ENCODE measurements around the gene OCRL. TPM values are rescaled to one million over a fixed set of nuclear protein-coding genes. Genes with fewer than 3 reads are reported as not detected.

Gene OCRL
- total and polyA plus RNA-seq, 2 of the 4 experiments (the other 2 are of a cell fraction) = 19.4 to 20.6 TPM

DNA sequence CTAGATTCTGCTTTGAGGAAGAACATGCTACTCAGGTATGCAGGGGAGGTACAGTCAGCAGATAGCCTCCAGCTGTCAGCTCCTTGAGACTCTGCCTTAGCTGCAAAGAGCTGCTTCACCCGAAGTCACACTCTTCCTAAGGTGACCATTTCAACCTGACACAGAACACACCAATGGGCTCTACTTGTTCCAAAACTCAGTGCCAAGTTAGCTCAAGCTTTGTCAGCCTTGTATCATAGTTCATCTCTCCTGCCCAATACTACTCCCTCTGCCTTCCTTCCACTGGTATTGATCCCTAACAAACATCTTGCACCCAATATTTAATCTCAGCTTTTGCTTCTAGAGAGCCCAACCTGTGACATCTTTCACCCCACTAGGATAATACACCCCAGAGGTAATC lies 8.9 kb upstream of the OCRL start:
- dilution Hi-C loops (cut with HindIII; ENCODE audit: low sequenced_read_pairs, unreplicated experiment) = no loop called here
- no peak overlapping the region for H2AK9ac ChIP-seq (replicated peaks; ENCODE audit: low read depth, low read length, poor library complexity)
- no peak overlapping the region for H3K9ac ChIP-seq (ENCODE audit: low read depth, low read length)
- no peak overlapping the region for H3K4me2 ChIP-seq (ENCODE audit: low read depth, low read length)
- in situ Hi-C loops (cut with MboI; ENCODE audit: low sequenced_read_pairs) = no loop called here
- no peak for ATAC-seq (ENCODE audit: low read depth)
- ChIA-PET POLR2A (ENCODE audit: unreplicated experiment) (no interaction called here), CTCF (no interaction called here)
- H3K79me1 ChIP-seq (ENCODE audit: low read depth in 1 of 2, low read length in 2 of 2) = no peaks in the 10 kb centered on the region
- H3K4me3 ChIP-seq (ENCODE audit: insufficient read depth, low read depth, low read length) = no peak overlapping the region
- H4K8ac ChIP-seq (ENCODE audit: low read depth in 2 of 2, low read length in 2 of 2) = no peak overlapping the region
- no TSS peak for BruUV-seq (replicated peaks)
- TF ChIP-seq, protein P1, sequence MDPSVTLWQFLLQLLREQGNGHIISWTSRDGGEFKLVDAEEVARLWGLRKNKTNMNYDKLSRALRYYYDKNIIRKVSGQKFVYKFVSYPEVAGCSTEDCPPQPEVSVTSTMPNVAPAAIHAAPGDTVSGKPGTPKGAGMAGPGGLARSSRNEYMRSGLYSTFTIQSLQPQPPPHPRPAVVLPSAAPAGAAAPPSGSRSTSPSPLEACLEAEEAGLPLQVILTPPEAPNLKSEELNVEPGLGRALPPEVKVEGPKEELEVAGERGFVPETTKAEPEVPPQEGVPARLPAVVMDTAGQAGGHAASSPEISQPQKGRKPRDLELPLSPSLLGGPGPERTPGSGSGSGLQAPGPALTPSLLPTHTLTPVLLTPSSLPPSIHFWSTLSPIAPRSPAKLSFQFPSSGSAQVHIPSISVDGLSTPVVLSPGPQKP (IDR thresholded peaks at IDR 0.05; ENCODE audit: borderline replicate concordance, low read depth, low read length) = no peak
- TF ChIP-seq SMC3 (IDR thresholded peaks at IDR 0.05; ENCODE audit: low read depth, low read length) = no peak
- TF ChIP-seq MAFK (IDR thresholded peaks at IDR 0.05; ENCODE audit: low read depth, low read length) = no peak
- no peak for TF ChIP-seq POLR2A (IDR thresholded peaks at IDR 0.05; ENCODE audit: low read depth, low read length)
- TF ChIP-seq RFX5 (IDR thresholded peaks at IDR 0.05; ENCODE audit: low read depth, low read length) = no peak
- TF ChIP-seq NFE2L2 (IDR thresholded peaks at IDR 0.05; ENCODE audit: low read depth, low read length) = no peak
- no peak overlapping the region for H2BK15ac ChIP-seq (ENCODE audit: low read depth, low read length)
- H3K18ac ChIP-seq (ENCODE audit: low read depth, low read length) = no peak overlapping the region
- H4K20me1 ChIP-seq (ENCODE audit: insufficient read depth, low read length) = no peaks in the 10 kb centered on the region
- no peak overlapping the region for H3K27ac ChIP-seq (ENCODE audit: insufficient read depth, low read length)
- peaks cover 2% of the 10 kb centered on the region; the same call in 1 of the 2 replicates for H3K27me3 ChIP-seq (ENCODE audit: control insufficient read depth, insufficient read depth, low read length)
- no peaks in the 10 kb centered on the region for H3K36me3 ChIP-seq (ENCODE audit: control insufficient read depth, insufficient read depth, low read length)
- no CpG with 5 or more reads among the region's 1 CpG for WGBS, 2 experiments (ENCODE audit: extremely low coverage in 2 of 2, insufficient read length in 1 of 2)
- H4K5ac ChIP-seq (ENCODE audit: low read depth, low read length) = no peak overlapping the region
- intact Hi-C loops (cut with micrococcal nuclease) = no loop called here
- no peak overlapping the region for H2BK120ac ChIP-seq (ENCODE audit: low read depth, low read length)
- no peak overlapping the region for H3K4ac ChIP-seq (ENCODE audit: low read depth, low read length)
- H2AK5ac ChIP-seq (ENCODE audit: low read depth, low read length) = no peak overlapping the region
- no peaks in the 10 kb centered on the region for H3K9me3 ChIP-seq (ENCODE audit: control insufficient read depth, insufficient read depth, low read length)
- no peak overlapping the region for H2BK5ac ChIP-seq (ENCODE audit: low read depth, low read length, poor library complexity, severe bottlenecking)
- H3K4me1 ChIP-seq (ENCODE audit: control insufficient read depth, insufficient read depth, low read length) = no peaks in the 10 kb centered on the region; the same call in 1 of the 2 replicates
- H2AFZ ChIP-seq (replicated peaks; ENCODE audit: low read length, poor library complexity) = no peak overlapping the region
- DNase-seq = no peak
- H3K9me1 ChIP-seq (ENCODE audit: insufficient read depth, low read length) = no peaks in the 10 kb centered on the region
- no peak overlapping the region for H3K23ac ChIP-seq (ENCODE audit: low read depth, low read length)
- H2BK20ac ChIP-seq (ENCODE audit: low read depth, low read length) = no peak overlapping the region
- no peak overlapping the region for H3K14ac ChIP-seq (replicated peaks; ENCODE audit: low read depth, low read length)
- no peak overlapping the region for H4K91ac ChIP-seq (ENCODE audit: insufficient read depth, low read depth, low read length)
- H3K56ac ChIP-seq (ENCODE audit: extremely low read depth, insufficient read depth, low read length) = no peak overlapping the region

Measured in IMR-90 (cell line).